Mononuclear cell (primary cell): Measurements from ENCODE around the gene DDAH2. TPM values are rescaled to one million over a fixed set of nuclear protein-coding genes. Genes with fewer than 3 reads are reported as not detected.

Experiments used
- H3K27me3 ChIP-seq: 2 replicates; pipeline ENCODE4 v1.6.0; 2011; ENCODE audit warnings: low read length, control low read depth; ENCODE audit not compliant: insufficient read depth
- H3K4me1 ChIP-seq: 2 replicates; pipeline ENCODE4 v1.5.1; 2011; ENCODE audit warnings: mild to moderate bottlenecking, low read length, control low read depth; ENCODE audit not compliant: insufficient read depth
- H3K4me3 ChIP-seq: 2 replicates; pipeline ENCODE4 v1.5.1; 2011; ENCODE audit warnings: mild to moderate bottlenecking, low read length, moderate library complexity
- H3K9me3 ChIP-seq: 2 replicates; pipeline ENCODE4 v1.5.1; 2011; ENCODE audit warnings: low read depth, mild to moderate bottlenecking, control low read depth, low read length
- total RNA-seq: library from RNA; depleted of rRNA; stranded (reverse); fragments of >200 nt; gene quantifications from one replicate; pipeline ENCODE4 v1.2.3, GENCODE V29; 2012

Gene DDAH2
- total RNA-seq = 9.8 TPM

GRCh38 chr6:31728767-31729514 lies at the start of gene DDAH2:
Gene DDAH2, minus strand, starts transcription at chr6:31729299. Its CDS starts 138 bp downstream, at chr6:31729161.
- Histone ChIP-seq H3K4me1 (peaks cover 77% of the 10 kb centered on the region), H3K9me3 (no peaks in the 10 kb centered on the region), H3K27me3 (no peaks in the 10 kb centered on the region), H3K4me3 (peak within 1 kb of the TSS; percentile 73)

- peaks cover 20% of the 10 kb centered on the region for H3K4me1 ChIP-seq
- H3K27me3 ChIP-seq = no peaks in the 10 kb centered on the region
- H3K9me3 ChIP-seq = no peaks in the 10 kb centered on the region
- H3K4me3 ChIP-seq = no peak overlapping the region
These were observed 49.1 kb upstream of the DDAH2 start for GRCh38 chr6:31778193-31778592.

GRCh38 chr6:31777667-31778050 lies 48.6 kb upstream of the DDAH2 start:
- H3K4me1 ChIP-seq = peaks cover 26% of the 10 kb centered on the region
- no peaks in the 10 kb centered on the region for H3K9me3 ChIP-seq
- H3K4me3 ChIP-seq = no peak overlapping the region
- H3K27me3 ChIP-seq = no peaks in the 10 kb centered on the region

- Histone ChIP-seq H3K9me3 (no peaks in the 10 kb centered on the region), H3K4me1 (peaks cover 30% of the 10 kb centered on the region), H3K4me3 (no peak within 1 kb of the TSS), H3K27me3 (no peaks in the 10 kb centered on the region)
These were observed 48.0 kb upstream of the DDAH2 start, which contains the start of gene VWA7 for GRCh38 chr6:31776989-31777666. Gene VWA7, minus strand, starts transcription at chr6:31777328. Its CDS starts 549 bp downstream, at chr6:31776779.

- H3K4me3 ChIP-seq = no peak overlapping the region
- H3K9me3 ChIP-seq = no peaks in the 10 kb centered on the region
- H3K27me3 ChIP-seq = no peaks in the 10 kb centered on the region
- peaks cover 32% of the 10 kb centered on the region for H3K4me1 ChIP-seq
These were observed 47.4 kb upstream of the DDAH2 start for GRCh38 chr6:31776485-31776988.

GRCh38 chr6:31775633-31776484 lies 46.8 kb upstream of the DDAH2 start:
- Histone ChIP-seq H3K27me3 (no peaks in the 10 kb centered on the region), H3K4me3 (no peak overlapping the region), H3K4me1 (peaks cover 32% of the 10 kb centered on the region), H3K9me3 (no peaks in the 10 kb centered on the region)

GRCh38 chr6:31775184-31775583 lies 46.1 kb upstream of the DDAH2 start:
- H3K4me3 ChIP-seq = no peak overlapping the region
- no peaks in the 10 kb centered on the region for H3K27me3 ChIP-seq
- peaks cover 32% of the 10 kb centered on the region for H3K4me1 ChIP-seq
- no peaks in the 10 kb centered on the region for H3K9me3 ChIP-seq

- no peak overlapping the region for H3K4me3 ChIP-seq
- H3K9me3 ChIP-seq = no peaks in the 10 kb centered on the region
- H3K27me3 ChIP-seq = no peaks in the 10 kb centered on the region
- H3K4me1 ChIP-seq = peaks cover 46% of the 10 kb centered on the region
These were observed 42.9 kb upstream of the DDAH2 start for GRCh38 chr6:31771992-31772358.

GRCh38 chr6:31770860-31771259 lies 41.8 kb upstream of the DDAH2 start:
- Histone ChIP-seq H3K4me1 (peaks cover 35% of the 10 kb centered on the region), H3K9me3 (no peaks in the 10 kb centered on the region), H3K27me3 (no peaks in the 10 kb centered on the region), H3K4me3 (no peak overlapping the region)

- Histone ChIP-seq H3K27me3 (no peaks in the 10 kb centered on the region), H3K4me1 (peaks cover 35% of the 10 kb centered on the region), H3K4me3 (no peak overlapping the region), H3K9me3 (no peaks in the 10 kb centered on the region)
These were observed 40.7 kb upstream of the DDAH2 start for GRCh38 chr6:31769684-31770371.

GRCh38 chr6:31768363-31769257 lies 39.5 kb upstream of the DDAH2 start:
- no peak overlapping the region for H3K4me3 ChIP-seq
- H3K4me1 ChIP-seq = peaks cover 35% of the 10 kb centered on the region
- H3K27me3 ChIP-seq = no peaks in the 10 kb centered on the region
- H3K9me3 ChIP-seq = no peaks in the 10 kb centered on the region

- Histone ChIP-seq H3K4me1 (peaks cover 22% of the 10 kb centered on the region), H3K27me3 (no peaks in the 10 kb centered on the region), H3K4me3 (no peak overlapping the region), H3K9me3 (no peaks in the 10 kb centered on the region)
These were observed 38.1 kb upstream of the DDAH2 start for GRCh38 chr6:31767096-31767645.

GRCh38 chr6:31765910-31766794 lies 37.1 kb upstream of the DDAH2 start:
- no peaks in the 10 kb centered on the region for H3K9me3 ChIP-seq
- no peak overlapping the region for H3K4me3 ChIP-seq
- no peaks in the 10 kb centered on the region for H3K27me3 ChIP-seq
- peaks cover 20% of the 10 kb centered on the region for H3K4me1 ChIP-seq
